A673 (cell line): ENCODE results near the gene USP20.

Experiments
- EZH2 ChIP-seq: fragments of 200-600 bp; sonication (generic); IDR thresholded peaks from 2 replicates; pipeline ENCODE4 v1.6.1; 2017; ENCODE audit warnings: borderline replicate concordance, low read depth, mild to moderate bottlenecking, mixed read lengths, antibody characterized with exemption, low read length; ENCODE audit not compliant: poor library complexity, severe bottlenecking
- TF ChIP-seq, protein P1 (sequence below): fragments of 300-800, 200-600 bp; sonication (generic); conservative IDR thresholded peaks from 2 replicates; pipeline ENCODE4 v1.5.1; 2017; ENCODE audit warnings: low read depth, mild to moderate bottlenecking, antibody characterized with exemption, low read length, moderate library complexity, mixed read lengths

DNA sequence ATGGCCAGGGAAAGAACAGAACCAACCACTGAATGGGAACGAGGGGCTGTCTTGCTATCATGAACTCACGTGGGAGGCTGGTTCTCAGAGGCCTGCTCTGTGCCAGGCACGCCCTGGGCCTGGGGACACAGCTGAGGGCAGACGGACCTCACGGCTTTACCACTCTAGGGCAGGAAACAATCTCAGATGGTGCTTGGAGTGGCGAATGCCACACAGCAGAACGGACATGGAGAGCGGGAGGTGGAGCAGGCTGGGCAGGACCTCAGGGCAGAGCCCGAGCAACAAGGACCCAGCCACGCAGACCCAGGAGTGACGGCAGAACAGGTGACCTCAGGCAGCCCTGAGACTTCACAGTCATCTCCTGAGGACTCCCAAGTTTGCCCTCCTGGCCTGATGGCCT is 20.0 kb upstream of the USP20 start:
- TF ChIP-seq, protein P1, sequence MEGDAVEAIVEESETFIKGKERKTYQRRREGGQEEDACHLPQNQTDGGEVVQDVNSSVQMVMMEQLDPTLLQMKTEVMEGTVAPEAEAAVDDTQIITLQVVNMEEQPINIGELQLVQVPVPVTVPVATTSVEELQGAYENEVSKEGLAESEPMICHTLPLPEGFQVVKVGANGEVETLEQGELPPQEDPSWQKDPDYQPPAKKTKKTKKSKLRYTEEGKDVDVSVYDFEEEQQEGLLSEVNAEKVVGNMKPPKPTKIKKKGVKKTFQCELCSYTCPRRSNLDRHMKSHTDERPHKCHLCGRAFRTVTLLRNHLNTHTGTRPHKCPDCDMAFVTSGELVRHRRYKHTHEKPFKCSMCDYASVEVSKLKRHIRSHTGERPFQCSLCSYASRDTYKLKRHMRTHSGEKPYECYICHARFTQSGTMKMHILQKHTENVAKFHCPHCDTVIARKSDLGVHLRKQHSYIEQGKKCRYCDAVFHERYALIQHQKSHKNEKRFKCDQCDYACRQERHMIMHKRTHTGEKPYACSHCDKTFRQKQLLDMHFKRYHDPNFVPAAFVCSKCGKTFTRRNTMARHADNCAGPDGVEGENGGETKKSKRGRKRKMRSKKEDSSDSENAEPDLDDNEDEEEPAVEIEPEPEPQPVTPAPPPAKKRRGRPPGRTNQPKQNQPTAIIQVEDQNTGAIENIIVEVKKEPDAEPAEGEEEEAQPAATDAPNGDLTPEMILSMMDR: no peak
- no peak for TF ChIP-seq EZH2
